Heart left ventricle (tissue), 16 donors: Measurements from ENCODE around the gene MAML2. TPM values are rescaled to one million over a fixed set of nuclear protein-coding genes. Genes with fewer than 3 reads are reported as not detected.

Experiments used
- ATAC-seq, 4 donors: fragments of 200-7000 bp; cut with Tn5 transposase; one replicate each; pipeline ENCODE4 v1.9.1; 2020 to 2022; ENCODE audit warnings: moderate library complexity in 4 of 4, mild to moderate bottlenecking in 3 of 4, moderate number of reproducible peaks in 1 of 4
- DNase-seq, 5 donors: peaks; one replicate each; pipeline ENCODE4 v3.0.0-alpha.2; 2020
- H3K27ac ChIP-seq, 12 donors: fragments of 200-600 bp; sonication (generic) in 4 of 12; one replicate each; pipeline versions ENCODE4 v1.5.0 to v1.8.0; 2016 to 2022; ENCODE audit warnings: mild to moderate bottlenecking in 2 of 12
- H3K27me3 ChIP-seq, 9 donors: fragments of 200-600 bp; sonication (generic) in 2 of 9; one replicate each; pipeline versions ENCODE4 v1.5.1 to v1.8.0; 2016 to 2022; ENCODE audit warnings: mild to moderate bottlenecking in 3 of 9
- H3K36me3 ChIP-seq, 9 donors: fragments of 200-600 bp; sonication (generic) in 2 of 9; one replicate each; pipeline versions ENCODE4 v1.5.0 to v1.8.0; 2018 to 2022; ENCODE audit warnings: mild to moderate bottlenecking in 2 of 9
- H3K4me1 ChIP-seq, 12 donors: fragments of 200-600 bp; sonication (generic) in 4 of 12; one replicate each; pipeline versions ENCODE4 v1.5.0 to v1.8.0; 2016 to 2022; ENCODE audit warnings: mild to moderate bottlenecking in 3 of 12
- H3K4me3 ChIP-seq, 12 donors: fragments of 200-600 bp; sonication (generic) in 4 of 12; one replicate each; pipeline versions ENCODE4 v1.5.0 to v1.8.0; 2017 to 2022; ENCODE audit warnings: mild to moderate bottlenecking in 9 of 12, moderate library complexity in 4 of 12
- H3K9me3 ChIP-seq, 12 donors: fragments of 200-600 bp; sonication (generic) in 4 of 12; one replicate each; pipeline versions ENCODE4 v1.5.0 to v1.8.0; 2016 to 2022; ENCODE audit warnings: mild to moderate bottlenecking in 1 of 12
- CTCF ChIP-seq, 12 donors: fragments of 200-600 bp; sonication (generic) in 4 of 12; IDR thresholded peaks; one replicate each; pipeline versions ENCODE4 v1.5.0 to v1.8.0; 2018 to 2022; ENCODE audit warnings: antibody characterized with exemption in 12 of 12, mild to moderate bottlenecking in 5 of 12
- POLR2A ChIP-seq, 2 donors: fragments of 450-650 bp; IDR thresholded peaks; one replicate each; pipeline ENCODE4 v1.6.1; 2017; ENCODE audit warnings: antibody characterized with exemption in 2 of 2, mild to moderate bottlenecking in 2 of 2, moderate library complexity in 2 of 2
- WGBS, 4 donors: extraction: QIAGEN DNeasy Blood & Tissue Kit in 2 of 4; methylation state at CpG; one replicate each; pipeline versions ENCODE4 v1.1.5 to v1.1.7; 2013 to 2018; 5-methylcytosine and 5-hydroxymethylcytosine counted together
- intact Hi-C, 10 donors: fragments of 100-400 bp; cut with DNase I; formaldehyde crosslinking; loops; one replicate each; pipeline versions ENCODE4 v1.11.1 to v1.14.2; 2022
- polyA plus RNA-seq, 2 donors: library from polyadenylated mRNA; stranded (reverse); fragments of 200-250 nt; gene quantifications; one replicate each; pipeline ENCODE4 v1.2.3, GENCODE V29; 2013
- total RNA-seq, 9 donors: library from RNA; depleted of rRNA in 2 of 9; stranded (reverse); fragments of >200 nt in 2 of 9; fragmentation: NEBNext Ultra II Directional in 3 of 9; extraction: Animal tissue kit (Norgen Biotek cat#: 25700) in 3 of 9; gene quantifications; one replicate each; pipeline versions ENCODE4 v1.1.0 to v1.2.4, GENCODE V29; 2016 to 2023
- donor health status: ischemic (EF 13 %, LVEDD 7.1; RV severe dilation, severe dysfunction).
- donor health status: healthy with polysubstance abuse.
- donor health status: DM: no; HTN: yes; CAD: no.
- donor health status: DM: no; HTN: no; CAD: no.
- donor health status: ischemic (EF 25% LVEDD 6.9; RV normal size, moderate dysfunction).
- donor health status: ischemic (EF 25% LVEDD 5.7; RV mildly dilated, moderate dysfunction).
- donor health status: healthy.
- donor health status: DM: yes; HTN: yes; CAD: no.
- donor health status: ischemic (EF 35%, LVEDD 5.7; RV mildly dilated, moderate dysfunction).
- donor health status: nonischemic (EF 11% LVEDD 7.7; RV severe dilation, severe dysfunction).
- donor health status: DM: yes; HTN: yes; CAD: no.
- donor health status: PGD.
- donor health status: ischemic (EF 29% LVEDD 5.4; RV normal size, mild dysfunction).
- donor health status: nonischemic (EF 23%, LVEDD 6.1; RV moderate dilation, normal function).

Gene MAML2
- total and polyA plus RNA-seq, 11 donors = 1.3 to 10.8 (median 4.8) TPM

- Histone ChIP-seq H3K9me3 (peaks cover 0 to 9% (median 2%) of the 10 kb centered on the region in 12 donors), H3K4me1 (no peaks in the 10 kb centered on the region), H3K27ac (no peak overlapping the region), H3K4me3 (no peak overlapping the region), H3K27me3 (no peaks in the 10 kb centered on the region), H3K36me3 (peaks cover 0 to 89% (median 77%) of the 10 kb centered on the region in 9 donors)
- TF ChIP-seq POLR2A (IDR thresholded peaks at IDR 0.05) = no peak
- TF ChIP-seq CTCF (IDR thresholded peaks at IDR 0.05) = no peak
- DNase-seq (no peak), ATAC-seq (no peak)
- intact Hi-C loops = no loop called here
- 78 to 86% (median 82%) methylated on average over 1 of the region's 1 CpG for WGBS, 4 donors
Measured at GRCh38 chr11:96366024-96366423, 23.0 kb upstream of the MAML2 start.

GRCh38 chr11:96365493-96365892 lies 22.5 kb upstream of the MAML2 start:
- Histone ChIP-seq H3K36me3 (peaks cover 0 to 89% (median 71%) of the 10 kb centered on the region in 9 donors), H3K4me3 (no peak overlapping the region), H3K4me1 (no peaks in the 10 kb centered on the region), H3K27me3 (no peaks in the 10 kb centered on the region), H3K9me3 (peaks cover 0 to 9% (median 2%) of the 10 kb centered on the region in 12 donors), H3K27ac (no peak overlapping the region)
- TF ChIP-seq POLR2A (IDR thresholded peaks at IDR 0.05) (no peak), CTCF (IDR thresholded peaks at IDR 0.05) (no peak)
- ATAC-seq (no peak), DNase-seq (no peak)
- intact Hi-C loops = no loop called here
- WGBS, 4 donors = 73 to 93% (median 85%) methylated on average over 1 of the region's 1 CpG

- no peak overlapping the region for H3K4me3 ChIP-seq
- no peaks in the 10 kb centered on the region for H3K27me3 ChIP-seq
- 70 to 81% (median 75%) methylated on average over 2 of the region's 2 CpGs for WGBS, 4 donors
- H3K36me3 ChIP-seq = peaks cover 0 to 82% (median 69%) of the 10 kb centered on the region in 9 donors
- no peaks in the 10 kb centered on the region for H3K4me1 ChIP-seq
- ATAC-seq (no peak), DNase-seq (no peak)
- no peaks in the 10 kb centered on the region for H3K9me3 ChIP-seq
- TF ChIP-seq CTCF (IDR thresholded peaks at IDR 0.05) = no peak
- no peak for TF ChIP-seq POLR2A (IDR thresholded peaks at IDR 0.05)
- H3K27ac ChIP-seq = no peak overlapping the region
- intact Hi-C loops = no loop called here
Measured at GRCh38 chr11:96361778-96362177, 18.8 kb upstream of the MAML2 start.

GRCh38 chr11:96358321-96358720 lies 15.3 kb upstream of the MAML2 start:
- no peaks in the 10 kb centered on the region for H3K4me1 ChIP-seq
- no peak overlapping the region for H3K4me3 ChIP-seq
- H3K27me3 ChIP-seq = no peaks in the 10 kb centered on the region
- TF ChIP-seq CTCF (IDR thresholded peaks at IDR 0.05) (no peak), POLR2A (IDR thresholded peaks at IDR 0.05) (no peak)
- WGBS, 4 donors = 92 to 94% (median 93%) methylated on average over 3 of the region's 3 CpGs
- ATAC-seq (no peak), DNase-seq (no peak)
- H3K9me3 ChIP-seq = no peaks in the 10 kb centered on the region
- no peak overlapping the region for H3K27ac ChIP-seq
- intact Hi-C loops = no loop called here
- H3K36me3 ChIP-seq = peaks cover 0 to 83% (median 72%) of the 10 kb centered on the region in 9 donors
